Measurements from ENCODE around the gene SLC6A2.

DNA sequence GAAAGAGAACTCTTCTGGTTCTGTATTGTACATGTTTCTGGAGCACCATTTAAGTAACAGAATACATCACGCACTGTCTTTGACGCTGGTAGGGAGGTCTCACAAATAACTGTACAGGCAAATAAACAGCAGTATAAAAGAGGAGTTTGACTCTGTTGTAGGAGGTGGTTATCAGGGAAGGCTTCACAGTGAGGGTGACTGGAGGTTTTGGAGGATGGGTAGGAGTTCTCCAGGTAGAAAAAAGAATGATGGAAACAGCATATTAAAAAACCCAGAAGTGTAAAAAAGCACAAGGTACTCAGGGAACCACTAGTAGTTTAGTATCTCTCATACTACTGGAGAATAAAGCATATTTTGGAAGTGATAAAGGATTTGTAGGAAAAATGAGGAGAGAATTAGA is 2.7 kb upstream of the SLC6A2 start:
- TF ChIP-seq EZH2phosphoT487 (IDR thresholded peaks at IDR 0.05; ENCODE audit: borderline replicate concordance, low read length), result no peak
- TF ChIP-seq CTCF (conservative IDR thresholded peaks at IDR 0.05; ENCODE audit: low read depth, low read length), result no peak
- no peak for TF ChIP-seq EZH2 (IDR thresholded peaks at IDR 0.05; ENCODE audit: low read length, unreplicated experiment)

Measured in PC-3 (cell line).